ENCODE results near the gene CDC42BPB.

Gene CDC42BPB

DNA sequence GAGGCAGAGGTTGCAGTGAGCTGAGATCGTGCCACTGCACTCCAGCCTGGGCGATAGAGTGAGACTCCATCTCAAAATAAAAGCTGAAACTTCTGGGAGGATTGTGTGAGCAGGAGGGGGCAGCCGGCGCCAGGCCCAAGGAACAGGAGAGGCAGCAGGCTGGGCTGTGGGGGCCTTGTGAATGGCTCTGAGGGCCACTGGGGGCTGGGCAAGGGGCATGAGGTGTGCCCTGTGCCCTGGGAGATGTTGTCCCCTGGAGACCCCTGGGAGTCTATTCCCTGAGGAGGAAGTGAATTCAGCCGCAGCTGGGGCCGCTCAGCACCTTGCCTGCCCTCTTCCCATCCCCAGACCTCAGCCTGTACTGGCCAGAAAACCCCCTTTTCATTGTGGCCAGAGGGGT is 31.6 kb upstream of the CDC42BPB start:
- TF ChIP-seq EZH2 (IDR thresholded peaks at IDR 0.05; ENCODE audit: borderline replicate concordance, low read depth, low read length, severe bottlenecking), result no peak
- no peak for TF ChIP-seq CTCF (IDR thresholded peaks at IDR 0.05; ENCODE audit: borderline replicate concordance, extremely low read depth, low read length, poor library complexity, severe bottlenecking)
- Histone ChIP-seq H3K4me3 (ENCODE audit: low read depth in 1 of 2, low read length in 2 of 2) (no peak overlapping the region), H3K36me3 (ENCODE audit: insufficient read depth, low read length) (no peaks in the 10 kb centered on the region), H2AFZ (ENCODE audit: low read depth, low read length) (no peak overlapping the region), H4K20me1 (ENCODE audit: insufficient read depth, low read length) (peaks cover 10% of the 10 kb centered on the region), H3K27ac (ENCODE audit: low read length) (no peak overlapping the region), H3K27me3 (ENCODE audit: insufficient read depth, low read length, poor library complexity) (peaks cover 13% of the 10 kb centered on the region), H3K4me1 (ENCODE audit: insufficient read depth, low read length) (peaks cover 16% of the 10 kb centered on the region), H3K4me2 (ENCODE audit: insufficient read depth, low read length) (no peak overlapping the region), H3K9ac (ENCODE audit: low read depth, low read length) (no peak overlapping the region), H3K79me2 (ENCODE audit: insufficient read depth, low read length) (no peaks in the 10 kb centered on the region), H3K9me3 (ENCODE audit: insufficient read depth, low read length, severe bottlenecking) (no peaks in the 10 kb centered on the region)
- ATAC-seq (ENCODE audit: insufficient read depth, low read depth) (no peak), DNase-seq (no peak)

GRCh38 chr14:103087343-103087835 is 30.0 kb upstream of the CDC42BPB start:
- ATAC-seq (ENCODE audit: insufficient read depth, low read depth), result no peak
- TF ChIP-seq EZH2 (IDR thresholded peaks at IDR 0.05; ENCODE audit: borderline replicate concordance, low read depth, low read length, severe bottlenecking) (no peak), CTCF (IDR thresholded peaks at IDR 0.05; ENCODE audit: borderline replicate concordance, extremely low read depth, low read length, poor library complexity, severe bottlenecking) (no peak)

DNA sequence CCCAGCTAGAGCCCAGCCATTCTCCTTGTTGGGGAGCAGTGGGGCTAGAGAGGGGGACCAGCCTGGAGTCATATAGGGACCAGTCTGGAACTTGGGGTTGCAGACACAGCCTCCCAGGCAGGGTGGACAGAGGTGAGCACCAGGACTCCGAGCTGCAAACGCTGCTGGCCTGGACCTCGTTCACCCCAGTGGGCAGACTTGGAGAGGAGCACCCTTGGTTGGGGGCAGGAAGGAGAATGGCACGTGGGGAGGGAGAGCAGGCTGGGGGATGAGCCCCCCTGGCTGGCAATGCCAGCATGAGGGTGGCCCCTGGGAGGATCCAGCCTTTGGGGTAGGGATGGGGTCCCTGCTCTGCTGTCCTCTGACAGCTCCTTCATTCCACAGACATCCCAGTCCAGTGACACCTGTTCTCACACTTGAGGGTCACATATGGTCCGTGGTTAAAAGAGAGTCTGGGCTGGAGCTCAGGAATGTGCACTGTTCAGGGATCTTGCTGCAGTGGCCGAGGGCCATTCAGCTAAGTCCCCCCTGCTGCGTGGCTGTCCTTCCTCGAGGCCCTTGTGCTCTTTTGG is 29.5 kb upstream of the CDC42BPB start:
- Histone ChIP-seq H3K27ac (ENCODE audit: low read length) (no peak overlapping the region), H3K4me3 (ENCODE audit: low read depth in 1 of 2, low read length in 2 of 2) (no peak overlapping the region), H4K20me1 (ENCODE audit: insufficient read depth, low read length) (peaks cover 10% of the 10 kb centered on the region), H3K4me1 (ENCODE audit: insufficient read depth, low read length) (peaks cover 16% of the 10 kb centered on the region), H3K9ac (ENCODE audit: low read depth, low read length) (no peak overlapping the region), H3K27me3 (ENCODE audit: insufficient read depth, low read length, poor library complexity) (peaks cover 13% of the 10 kb centered on the region), H3K36me3 (ENCODE audit: insufficient read depth, low read length) (no peaks in the 10 kb centered on the region), H3K4me2 (ENCODE audit: insufficient read depth, low read length) (no peak overlapping the region), H2AFZ (ENCODE audit: low read depth, low read length) (no peak overlapping the region), H3K9me3 (ENCODE audit: insufficient read depth, low read length, severe bottlenecking) (no peaks in the 10 kb centered on the region), H3K79me2 (ENCODE audit: insufficient read depth, low read length) (no peaks in the 10 kb centered on the region)
- DNase-seq (no peak), ATAC-seq (ENCODE audit: insufficient read depth, low read depth) (no peak)
- TF ChIP-seq CTCF (IDR thresholded peaks at IDR 0.05; ENCODE audit: borderline replicate concordance, extremely low read depth, low read length, poor library complexity, severe bottlenecking) (no peak), EZH2 (IDR thresholded peaks at IDR 0.05; ENCODE audit: borderline replicate concordance, low read depth, low read length, severe bottlenecking) (no peak)

More at GRCh38 chr14:103087343-103087835, 30.0 kb upstream of the CDC42BPB start:
- Histone ChIP-seq H3K27me3 (ENCODE audit: insufficient read depth, low read length, poor library complexity) (peaks cover 13% of the 10 kb centered on the region), H3K9me3 (ENCODE audit: insufficient read depth, low read length, severe bottlenecking) (no peaks in the 10 kb centered on the region), H4K20me1 (ENCODE audit: insufficient read depth, low read length) (peaks cover 10% of the 10 kb centered on the region), H3K36me3 (ENCODE audit: insufficient read depth, low read length) (no peaks in the 10 kb centered on the region), H3K4me3 (ENCODE audit: low read depth in 1 of 2, low read length in 2 of 2) (no peak overlapping the region), H3K4me2 (ENCODE audit: insufficient read depth, low read length) (no peak overlapping the region), H3K27ac (ENCODE audit: low read length) (no peak overlapping the region), H3K4me1 (ENCODE audit: insufficient read depth, low read length) (peaks cover 16% of the 10 kb centered on the region), H3K9ac (ENCODE audit: low read depth, low read length) (no peak overlapping the region), H2AFZ (ENCODE audit: low read depth, low read length) (no peak overlapping the region), H3K79me2 (ENCODE audit: insufficient read depth, low read length) (no peaks in the 10 kb centered on the region)
- no peak for DNase-seq

Data from DND-41 (cell line).